ENCODE results near the gene MYOCOS. TPM values are rescaled to one million over a fixed set of nuclear protein-coding genes. Genes with fewer than 3 reads are reported as not detected.

The MYOCOS gene
- total RNA-seq, 5 donors from 2014 or later (not counting 1 experiment from before 2014, with no cell fraction given) = 0.18 to 0.33 TPM; not detected in 3

DNA sequence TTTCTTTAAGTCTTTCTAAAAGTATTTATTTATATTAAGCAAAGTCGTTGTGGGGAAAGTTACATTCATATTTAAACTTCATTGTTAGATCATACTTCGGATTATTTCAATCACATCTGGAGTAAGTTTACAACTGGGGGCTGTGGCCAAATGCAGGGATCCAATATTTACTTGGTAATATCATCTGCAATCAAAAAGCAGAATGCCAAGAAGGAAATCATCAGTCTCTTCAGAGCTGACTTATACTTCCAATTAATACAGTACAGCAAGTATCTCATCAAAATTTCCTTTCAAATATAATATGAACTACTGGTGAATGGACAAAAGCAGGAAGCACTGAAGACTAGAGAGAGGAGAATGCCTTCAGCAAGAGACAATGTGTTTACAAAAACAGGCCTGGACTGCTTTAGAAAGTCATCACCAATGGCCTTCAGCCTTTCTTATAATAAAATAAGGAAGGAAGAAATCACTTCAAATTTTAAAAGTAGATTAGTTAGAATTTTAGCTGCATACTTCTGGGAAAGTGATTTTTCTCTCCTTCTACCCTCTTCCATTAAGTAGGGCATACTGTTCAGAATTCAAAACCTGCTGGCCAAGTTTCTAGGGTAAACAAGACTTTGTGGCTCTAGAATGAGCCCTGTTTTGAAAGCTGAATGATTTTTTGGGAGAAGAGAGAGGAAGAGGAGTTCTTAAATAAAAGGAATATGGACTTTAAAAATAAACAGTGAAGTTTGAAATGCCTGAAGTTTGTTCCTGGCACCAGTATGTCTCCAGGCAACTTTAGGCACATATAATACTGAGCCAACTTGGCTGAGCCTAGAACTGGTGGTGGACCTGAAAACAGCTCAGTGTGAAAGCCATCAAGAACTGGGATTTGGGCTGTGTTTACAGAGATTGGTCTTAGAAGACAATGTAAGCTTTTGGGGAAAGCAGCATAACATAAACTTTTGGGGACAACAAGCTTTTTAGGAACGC is 52.7 kb downstream of the MYOCOS start:
- no peaks in the 10 kb centered on the region for H3K36me3 ChIP-seq (ENCODE audit: control insufficient read depth in 2 of 2, extremely low read depth in 1 of 2, insufficient read depth in 1 of 2, low read length in 1 of 2)
- no peak overlapping the region for H3K4me3 Mint-ChIP-seq
- H3K9me3 Mint-ChIP-seq = no peaks in the 10 kb centered on the region
- H3K4me3 ChIP-seq (ENCODE audit: control insufficient read depth in 1 of 2, extremely low read depth in 1 of 2, low read length in 1 of 2) = no peak overlapping the region
- no peaks in the 10 kb centered on the region for H3K36me3 Mint-ChIP-seq
- no peak overlapping the region for H3K27ac ChIP-seq (ENCODE audit: low read length)
- H3K4me1 ChIP-seq (ENCODE audit: control insufficient read depth in 1 of 2, extremely low read depth in 1 of 2, insufficient read depth in 2 of 2, low read length in 2 of 2) = no peaks in the 10 kb centered on the region
- ATAC-seq (replicated peaks in 1 of 4) (no peak), DNase-seq (no peak)
- 88% methylated on average over 1 of the region's 3 CpGs for WGBS (ENCODE audit: insufficient coverage)
- H3K27ac Mint-ChIP-seq = no peak overlapping the region
- ChIA-PET CTCF (no interaction called here), POLR2A (no interaction called here)
- peaks cover 8 to 11% of the 10 kb centered on the region in 2 donors for H3K27me3 Mint-ChIP-seq
- H3K27me3 ChIP-seq (replicated peaks in 1 of 2; ENCODE audit: control insufficient read depth in 2 of 2, extremely low read depth in 1 of 2, insufficient read depth in 2 of 2, low read length in 1 of 2) = peaks cover 0 to 5% of the 10 kb centered on the region in 2 experiments
- no peaks in the 10 kb centered on the region for H3K4me1 Mint-ChIP-seq
- no peaks in the 10 kb centered on the region for H3K9me3 ChIP-seq

Other genes starting within 250 kb of the MYOCOS start
- 100 to 1,000 TPM; 229 to 340 (median 259) TPM for gene PRRC2C, start 136.7 kb upstream of the MYOCOS start, total RNA-seq
- gene MYOC, start 30.4 kb downstream of the MYOCOS start, total RNA-seq = not detected
- 10 to 100 TPM; 17.8 to 39.9 (median 33.9) TPM for gene VAMP4, start 119.8 kb downstream of the MYOCOS start, total RNA-seq
- gene METTL13, start 159.4 kb downstream of the MYOCOS start, total RNA-seq = 10 to 100 TPM; 16.0 to 37.6 (median 35.2) TPM
- gene DNM3, start 219.3 kb downstream of the MYOCOS start, total RNA-seq = 1 to 10 TPM; 2.0 to 2.8 (median 2.4) TPM